Glutamatergic neuron (in vitro differentiated cells): Measurements from ENCODE around the gene WFIKKN1. TPM values are rescaled to one million over a fixed set of nuclear protein-coding genes. Genes with fewer than 3 reads are reported as not detected.
A peak's percentile ranks its signal among the peaks of the same experiment; 100 is the strongest.

Experiments used
- DNase-seq: peaks from one replicate; pipeline ENCODE4 v3.0.0; 2022
- H3K27ac Mint-ChIP-seq: one replicate; pipeline ENCODE4 v1.8.0; 2020; ENCODE audit warnings: mild to moderate bottlenecking, mixed read lengths, inconsistent platforms; ENCODE audit not compliant: unreplicated experiment
- H3K27me3 Mint-ChIP-seq: one replicate; pipeline ENCODE4 v1.8.0; 2020; ENCODE audit warnings: mild to moderate bottlenecking, moderate library complexity, mixed read lengths, inconsistent platforms; ENCODE audit not compliant: unreplicated experiment
- H3K36me3 Mint-ChIP-seq: one replicate; pipeline ENCODE4 v1.8.0; 2020; ENCODE audit warnings: mild to moderate bottlenecking, mixed read lengths, inconsistent platforms; ENCODE audit not compliant: unreplicated experiment
- H3K4me1 Mint-ChIP-seq: one replicate; pipeline ENCODE4 v1.8.0; 2020; ENCODE audit warnings: mild to moderate bottlenecking, low read depth, mixed read lengths, inconsistent platforms; ENCODE audit not compliant: unreplicated experiment
- H3K4me3 Mint-ChIP-seq: one replicate; pipeline ENCODE4 v1.8.0; 2020; ENCODE audit warnings: mild to moderate bottlenecking, mixed read lengths, inconsistent platforms; ENCODE audit not compliant: unreplicated experiment
- H3K9me3 Mint-ChIP-seq: one replicate; pipeline ENCODE4 v1.8.0; 2020; ENCODE audit warnings: mild to moderate bottlenecking, moderate library complexity, mixed read lengths, inconsistent platforms; ENCODE audit not compliant: unreplicated experiment
- total RNA-seq: library from RNA; stranded (reverse); fragmentation: NEBNext Ultra II Directional; extraction: Animal tissue kit (Norgen Biotek cat#: 25700); gene quantifications from one replicate; pipeline ENCODE4 v1.2.1, GENCODE V29; 2021; ENCODE audit not compliant: unreplicated experiment
- TF ChIP-seq, protein P1 (sequence below): fragments of 200-600 bp; sonication (generic); IDR thresholded peaks from one replicate; pipeline ENCODE4 v1.5.0; 2021; ENCODE audit not compliant: partially characterized antibody, unreplicated experiment

WFIKKN1 gene
- total RNA-seq, 1 donor from 2014 or later, result 61.9 TPM

DNA sequence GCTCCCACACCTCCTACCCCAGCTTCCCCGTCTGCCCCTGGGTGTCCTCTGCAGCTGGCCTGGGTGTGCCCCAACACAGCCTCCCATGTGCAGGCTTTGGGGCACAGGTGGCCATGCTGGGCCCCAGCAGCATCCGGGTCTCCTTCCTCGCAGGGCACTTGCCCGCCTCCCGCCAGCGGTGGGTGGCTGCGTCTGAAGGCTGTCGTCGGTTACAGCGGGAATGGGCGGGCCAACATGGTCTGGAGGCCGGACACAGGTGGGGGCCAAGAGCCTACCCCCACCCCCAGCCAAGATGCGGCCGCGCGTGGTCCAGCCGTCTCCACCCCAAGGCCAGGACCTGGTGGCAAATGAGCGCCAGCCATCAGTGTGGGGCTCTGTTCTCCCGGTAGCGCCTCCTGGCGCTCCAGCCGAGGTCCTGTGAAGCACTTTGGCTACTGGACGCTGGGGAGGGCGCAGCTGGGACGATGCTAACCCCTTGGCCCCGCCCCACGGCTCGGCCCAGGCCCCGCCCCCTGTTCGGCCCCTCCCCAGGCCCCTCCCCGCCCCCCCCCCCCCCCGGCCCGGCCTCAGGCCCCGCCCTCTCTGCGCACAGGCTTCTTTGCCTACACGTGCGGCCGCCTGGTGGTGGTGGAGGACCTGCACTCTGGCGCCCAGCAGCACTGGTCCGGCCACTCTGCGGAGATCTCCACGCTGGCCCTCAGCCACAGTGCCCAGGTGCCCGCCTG, 29.8 kb downstream of the WFIKKN1 start:
- TF ChIP-seq, protein P1, sequence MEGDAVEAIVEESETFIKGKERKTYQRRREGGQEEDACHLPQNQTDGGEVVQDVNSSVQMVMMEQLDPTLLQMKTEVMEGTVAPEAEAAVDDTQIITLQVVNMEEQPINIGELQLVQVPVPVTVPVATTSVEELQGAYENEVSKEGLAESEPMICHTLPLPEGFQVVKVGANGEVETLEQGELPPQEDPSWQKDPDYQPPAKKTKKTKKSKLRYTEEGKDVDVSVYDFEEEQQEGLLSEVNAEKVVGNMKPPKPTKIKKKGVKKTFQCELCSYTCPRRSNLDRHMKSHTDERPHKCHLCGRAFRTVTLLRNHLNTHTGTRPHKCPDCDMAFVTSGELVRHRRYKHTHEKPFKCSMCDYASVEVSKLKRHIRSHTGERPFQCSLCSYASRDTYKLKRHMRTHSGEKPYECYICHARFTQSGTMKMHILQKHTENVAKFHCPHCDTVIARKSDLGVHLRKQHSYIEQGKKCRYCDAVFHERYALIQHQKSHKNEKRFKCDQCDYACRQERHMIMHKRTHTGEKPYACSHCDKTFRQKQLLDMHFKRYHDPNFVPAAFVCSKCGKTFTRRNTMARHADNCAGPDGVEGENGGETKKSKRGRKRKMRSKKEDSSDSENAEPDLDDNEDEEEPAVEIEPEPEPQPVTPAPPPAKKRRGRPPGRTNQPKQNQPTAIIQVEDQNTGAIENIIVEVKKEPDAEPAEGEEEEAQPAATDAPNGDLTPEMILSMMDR, result peak; percentile 79
- Mint-ChIP-seq H3K4me1 (peaks cover 1% of the 10 kb centered on the region), H3K4me3 (no peak overlapping the region), H3K9me3 (peaks cover 2% of the 10 kb centered on the region), H3K27ac (no peak overlapping the region), H3K36me3 (no peaks in the 10 kb centered on the region), H3K27me3 (peaks cover 5% of the 10 kb centered on the region)
- peak; percentile 94 for DNase-seq

DNA sequence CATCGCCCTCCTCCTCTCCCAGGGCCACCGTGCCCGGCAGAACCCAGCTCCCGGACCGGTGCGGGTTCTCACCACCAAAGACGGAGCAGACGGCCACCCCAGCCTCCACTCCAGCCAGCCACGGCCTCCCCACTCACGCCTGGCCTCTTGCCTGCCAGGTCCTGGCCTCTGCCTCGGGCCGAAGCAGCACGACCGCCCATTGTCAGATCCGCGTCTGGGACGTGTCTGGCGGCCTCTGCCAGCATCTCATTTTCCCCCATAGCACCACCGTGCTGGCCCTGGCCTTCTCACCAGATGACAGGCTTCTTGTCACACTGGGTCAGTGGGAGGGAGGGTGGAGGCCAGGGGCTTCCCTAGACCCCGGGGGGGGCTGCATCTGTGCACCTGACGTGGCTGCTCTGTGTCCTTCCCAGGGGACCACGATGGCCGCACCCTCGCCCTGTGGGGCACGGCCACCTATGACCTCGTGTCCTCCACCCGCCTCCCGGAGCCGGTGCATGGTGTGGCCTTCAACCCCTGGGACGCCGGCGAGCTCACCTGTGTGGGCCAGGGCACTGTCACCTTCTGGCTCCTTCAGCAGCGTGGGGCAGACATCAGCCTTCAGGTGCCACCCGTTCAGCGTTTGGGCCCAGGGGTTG, 30.5 kb downstream of the WFIKKN1 start:
- TF ChIP-seq, protein P1, result peak; percentile 34
- H3K4me1 Mint-ChIP-seq, result peaks cover 1% of the 10 kb centered on the region
- DNase-seq, result no peak
- H3K4me3 Mint-ChIP-seq, result no peak overlapping the region
- no peaks in the 10 kb centered on the region for H3K36me3 Mint-ChIP-seq
- no peak overlapping the region for H3K27ac Mint-ChIP-seq
- peaks cover 5% of the 10 kb centered on the region for H3K27me3 Mint-ChIP-seq
- H3K9me3 Mint-ChIP-seq, result peaks cover 2% of the 10 kb centered on the region

DNA sequence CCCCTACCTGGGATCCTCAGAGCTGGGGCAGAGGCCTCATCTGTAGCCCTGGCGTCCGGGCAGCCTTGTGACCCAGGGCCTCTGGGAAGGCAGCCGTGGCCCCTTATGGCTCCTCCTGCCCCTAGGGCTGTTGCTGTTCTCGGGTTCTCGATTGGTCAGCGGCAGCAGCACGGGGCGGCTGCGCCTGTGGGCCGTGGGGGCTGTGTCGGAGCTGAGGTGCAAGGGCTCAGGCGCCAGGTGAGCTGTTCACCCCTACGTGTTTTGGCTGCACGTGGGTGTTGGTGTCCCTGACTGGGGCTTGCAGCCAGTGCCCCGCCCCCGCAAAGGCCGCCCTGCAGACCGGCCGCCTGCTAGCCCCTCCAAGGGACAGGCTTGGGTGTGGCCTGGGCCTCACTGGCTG, 31.3 kb downstream of the WFIKKN1 start:
- Mint-ChIP-seq H3K9me3 (peaks cover 2% of the 10 kb centered on the region), H3K4me1 (peaks cover 1% of the 10 kb centered on the region)

DNA sequence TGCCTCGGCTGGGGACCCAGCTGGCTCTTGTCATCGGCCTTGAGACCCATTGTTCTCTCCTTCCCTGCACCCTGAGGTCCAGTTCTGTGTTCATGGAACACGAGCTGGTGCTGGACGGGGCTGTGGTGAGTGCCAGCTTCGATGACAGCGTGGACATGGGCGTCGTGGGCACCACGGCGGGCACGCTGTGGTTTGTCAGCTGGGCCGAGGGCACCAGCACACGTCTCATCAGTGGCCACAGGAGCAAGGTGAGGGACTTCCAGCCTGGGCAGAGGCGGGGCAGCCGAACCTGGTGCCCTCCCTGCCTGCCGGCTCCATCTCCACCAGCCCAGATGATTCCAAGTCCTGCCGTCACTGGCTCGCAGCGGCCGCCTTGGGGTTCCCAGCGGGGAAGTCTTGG, 31.8 kb downstream of the WFIKKN1 start:
- no peak overlapping the region for H3K4me3 Mint-ChIP-seq
- peaks cover 2% of the 10 kb centered on the region for H3K9me3 Mint-ChIP-seq
- no peak for DNase-seq
- no peaks in the 10 kb centered on the region for H3K36me3 Mint-ChIP-seq
- H3K4me1 Mint-ChIP-seq, result peaks cover 2% of the 10 kb centered on the region
- H3K27ac Mint-ChIP-seq, result no peak overlapping the region
- TF ChIP-seq, protein P1, result no peak
- H3K27me3 Mint-ChIP-seq, result peaks cover 5% of the 10 kb centered on the region

More for the DNA sequence above, 31.3 kb downstream of the WFIKKN1 start:
- no peak for DNase-seq
- no peak overlapping the region for H3K4me3 Mint-ChIP-seq
- peaks cover 5% of the 10 kb centered on the region for H3K27me3 Mint-ChIP-seq
- TF ChIP-seq, protein P1, result no peak
- H3K36me3 Mint-ChIP-seq, result no peaks in the 10 kb centered on the region
- H3K27ac Mint-ChIP-seq, result no peak overlapping the region

DNA sequence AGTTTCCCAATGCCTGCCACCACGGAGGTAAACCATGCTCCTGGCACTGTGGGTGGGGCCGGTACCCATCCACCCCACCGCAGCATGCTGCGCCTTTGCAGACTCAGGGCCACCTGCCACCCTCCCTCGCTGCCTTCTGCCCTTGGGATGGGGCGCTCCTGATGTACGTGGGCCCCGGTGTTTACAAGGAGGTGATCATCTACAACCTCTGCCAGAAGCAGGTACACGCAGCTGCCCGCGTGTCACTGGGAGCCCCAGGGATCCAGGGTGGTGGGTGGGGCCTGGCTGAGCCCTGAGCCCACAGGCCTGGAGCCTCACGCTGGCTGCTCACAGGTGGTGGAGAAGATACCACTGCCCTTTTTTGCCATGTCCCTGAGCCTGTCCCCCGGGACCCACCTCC, 35.8 kb downstream of the WFIKKN1 start:
- TF ChIP-seq, protein P1, result no peak
- no peak overlapping the region for H3K4me3 Mint-ChIP-seq
- H3K27ac Mint-ChIP-seq, result no peak overlapping the region
- H3K9me3 Mint-ChIP-seq, result peaks cover 2% of the 10 kb centered on the region
- DNase-seq, result no peak
- peaks cover 3% of the 10 kb centered on the region for H3K4me1 Mint-ChIP-seq
- no peaks in the 10 kb centered on the region for H3K36me3 Mint-ChIP-seq
- H3K27me3 Mint-ChIP-seq, result peaks cover 7% of the 10 kb centered on the region
